GM21447 (cell line): ENCODE data around the gene PDE6A.

Experiments used
- ATAC-seq: cut with Tn5 transposase; IDR thresholded peaks from one replicate; pipeline ENCODE4 v1.9.1; 2021; ENCODE audit not compliant: unreplicated experiment

PDE6A gene

GRCh38 chr5:149820012-149820411 is 124.6 kb downstream of the PDE6A start:
- ATAC-seq: no peak

GRCh38 chr5:149818116-149818515 is 126.5 kb downstream of the PDE6A start:
- ATAC-seq: no peak

- no peak for ATAC-seq
Measured at GRCh38 chr5:149817539-149818060, 127.0 kb downstream of the PDE6A start.

GRCh38 chr5:149816661-149817060 is 127.9 kb downstream of the PDE6A start:
- ATAC-seq: no peak

- ATAC-seq: no peak
Measured at GRCh38 chr5:149811453-149811852, 133.1 kb downstream of the PDE6A start.

- no peak for ATAC-seq
Measured at GRCh38 chr5:149810856-149811255, 133.7 kb downstream of the PDE6A start.

GRCh38 chr5:149809931-149810691 is 134.5 kb downstream of the PDE6A start:
- ATAC-seq: no peak

- no peak for ATAC-seq
Measured at GRCh38 chr5:149808264-149808982, 136.2 kb downstream of the PDE6A start.
